GM19397 (cell line): ENCODE measurements around the gene ZZZ3.
"Not testable (repeated sequence)": the region's sequence is repeated elsewhere in the genome, so short reads cannot be mapped to it uniquely, and the experiment has no call there.

Experiments
- ATAC-seq: cut with Tn5 transposase; IDR thresholded peaks from one replicate; pipeline ENCODE4 v1.9.1; 2021; ENCODE audit warnings: mild to moderate bottlenecking, moderate library complexity; ENCODE audit not compliant: unreplicated experiment

ZZZ3 gene

GRCh38 chr1:77671836-77672235 is 10.6 kb downstream of the ZZZ3 start:
- ATAC-seq: no peak

- no peak for ATAC-seq
Observed at GRCh38 chr1:77670330-77670729, 12.1 kb downstream of the ZZZ3 start.

GRCh38 chr1:77668924-77669449 is 13.5 kb downstream of the ZZZ3 start:
- ATAC-seq: no peak

GRCh38 chr1:77664939-77665516 is 17.4 kb downstream of the ZZZ3 start:
- ATAC-seq: no peak

- ATAC-seq: no peak
Observed at GRCh38 chr1:77661696-77662095, 20.8 kb downstream of the ZZZ3 start.

DNA sequence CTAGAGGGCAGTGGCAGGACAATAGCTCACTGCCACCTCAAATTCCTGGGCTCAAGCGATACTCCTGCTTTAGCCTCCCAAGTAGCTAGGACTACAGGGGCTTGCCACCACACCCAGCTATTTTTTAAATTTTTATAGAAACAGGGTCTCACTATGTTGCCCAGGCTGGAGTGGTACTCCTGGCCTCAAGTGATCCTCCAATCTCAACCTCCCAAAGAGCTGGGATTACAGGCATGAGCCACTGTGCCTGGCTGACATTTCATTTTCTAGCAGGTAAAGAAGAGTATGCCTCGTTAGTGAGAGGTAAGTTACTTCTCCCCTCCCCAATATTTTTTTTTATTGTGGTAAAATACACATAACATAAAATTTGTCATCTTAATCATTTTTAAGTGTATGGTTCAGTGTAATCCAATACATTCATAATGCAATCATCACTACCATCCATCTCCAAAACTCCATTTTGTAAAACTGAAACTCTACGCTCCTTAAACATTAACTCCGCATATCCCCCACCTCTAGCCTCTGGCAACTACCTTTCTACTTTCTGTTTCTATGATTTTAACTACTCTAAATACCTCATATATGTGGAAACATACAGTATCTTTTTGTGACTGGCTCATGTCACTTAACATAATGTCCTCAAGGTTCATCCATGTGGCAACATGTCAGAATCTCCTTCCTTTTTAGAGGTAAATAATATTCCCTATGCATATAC is 22.4 kb downstream of the ZZZ3 start:
- ATAC-seq: no peak

DNA sequence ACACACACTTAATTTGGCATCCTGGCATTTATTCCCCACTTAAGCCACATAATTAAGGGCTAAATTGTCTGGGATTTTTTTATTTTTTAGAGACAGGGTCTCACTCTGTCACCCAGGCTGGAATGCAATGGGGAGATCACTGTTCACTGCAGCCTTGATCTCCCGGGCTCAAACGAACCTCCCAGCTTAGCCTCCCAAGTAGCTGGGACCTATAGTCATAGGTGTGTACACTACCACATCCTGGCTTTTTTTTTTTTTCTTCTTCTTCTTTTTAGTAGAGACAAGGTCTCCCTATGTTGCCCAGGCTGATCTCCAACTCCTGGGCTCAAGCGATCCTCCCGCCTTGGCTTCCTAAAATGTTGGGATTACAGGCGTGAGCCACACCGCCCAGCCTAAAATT is 24.2 kb downstream of the ZZZ3 start:
- no peak for ATAC-seq

DNA sequence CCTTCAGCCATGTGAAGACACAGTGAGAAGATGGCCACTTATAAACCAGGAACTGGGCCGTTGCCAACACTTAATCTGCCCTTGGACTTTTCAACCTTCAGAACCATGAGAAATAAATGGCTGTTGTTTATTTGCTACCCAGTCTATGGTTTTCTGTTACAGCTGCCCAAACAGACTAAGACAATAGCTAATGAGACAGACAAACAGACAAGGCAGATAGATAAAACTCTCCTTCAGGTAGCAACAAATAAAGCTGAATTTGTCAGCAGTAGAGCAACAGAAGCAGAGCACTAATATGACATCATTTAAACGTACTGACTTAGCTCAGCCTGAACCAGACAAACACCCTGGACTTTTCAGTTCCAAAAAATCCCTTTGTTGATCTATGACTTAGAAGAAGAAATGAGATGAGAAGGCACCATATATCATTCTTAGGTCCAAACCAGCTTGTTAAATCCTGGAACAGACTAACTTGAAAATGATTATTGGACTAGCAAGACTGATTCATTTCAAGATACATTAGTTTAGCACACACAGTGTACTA is 27.0 kb downstream of the ZZZ3 start:
- ATAC-seq: no peak

DNA sequence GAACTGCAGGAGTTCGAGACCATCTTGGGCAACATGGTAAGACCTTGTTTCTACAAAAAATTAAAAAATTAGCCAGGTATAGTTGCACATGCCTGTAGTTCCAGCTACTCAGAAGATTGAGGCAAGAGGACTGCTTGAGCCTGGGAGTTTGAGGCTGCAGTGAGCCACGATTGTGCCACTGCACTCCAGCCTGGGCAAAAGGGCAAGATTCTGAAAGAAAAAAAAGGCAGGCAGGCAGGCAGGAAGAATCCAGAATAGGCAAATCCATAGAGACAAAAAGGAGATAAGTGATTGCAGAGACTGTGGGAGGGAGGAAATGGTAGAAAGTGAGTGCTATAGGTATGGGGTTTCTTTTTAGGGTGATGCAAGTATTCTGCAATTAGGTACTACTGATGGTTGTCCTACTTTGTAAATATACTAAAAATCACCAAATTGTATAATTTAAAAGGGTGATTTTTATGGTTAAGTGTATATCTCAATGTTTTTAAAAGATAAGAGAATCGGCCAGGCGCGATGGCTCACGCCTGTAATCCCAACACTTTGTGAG is 29.4 kb downstream of the ZZZ3 start:
- no peak for ATAC-seq

GRCh38 chr1:77652268-77652667 is 30.2 kb downstream of the ZZZ3 start:
- no peak for ATAC-seq

GRCh38 chr1:77649127-77649526 is 33.3 kb downstream of the ZZZ3 start:
- ATAC-seq: no peak

- not testable (repeated sequence) for ATAC-seq
Observed at GRCh38 chr1:77646224-77646623, 36.2 kb downstream of the ZZZ3 start.

DNA sequence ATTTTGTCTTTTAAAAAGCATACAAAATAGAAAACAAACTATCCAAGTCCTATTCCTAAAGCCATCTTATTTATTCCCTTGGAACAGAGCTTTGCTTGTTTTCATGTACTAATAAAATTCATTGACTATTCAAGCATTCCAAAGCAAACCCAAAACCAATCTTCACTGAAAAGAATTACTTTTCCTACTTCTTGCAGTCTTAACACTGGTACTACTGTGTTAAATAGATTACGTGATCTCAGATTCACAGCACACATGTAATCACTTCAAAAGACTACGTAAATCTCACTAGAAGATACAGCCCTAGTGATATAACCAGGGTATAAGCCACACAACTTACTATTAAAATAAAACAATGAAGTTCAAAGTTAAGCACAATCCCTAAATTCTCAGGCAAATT is 39.0 kb downstream of the ZZZ3 start:
- no peak for ATAC-seq

GRCh38 chr1:77642941-77643340 is 39.5 kb downstream of the ZZZ3 start:
- ATAC-seq: no peak

DNA sequence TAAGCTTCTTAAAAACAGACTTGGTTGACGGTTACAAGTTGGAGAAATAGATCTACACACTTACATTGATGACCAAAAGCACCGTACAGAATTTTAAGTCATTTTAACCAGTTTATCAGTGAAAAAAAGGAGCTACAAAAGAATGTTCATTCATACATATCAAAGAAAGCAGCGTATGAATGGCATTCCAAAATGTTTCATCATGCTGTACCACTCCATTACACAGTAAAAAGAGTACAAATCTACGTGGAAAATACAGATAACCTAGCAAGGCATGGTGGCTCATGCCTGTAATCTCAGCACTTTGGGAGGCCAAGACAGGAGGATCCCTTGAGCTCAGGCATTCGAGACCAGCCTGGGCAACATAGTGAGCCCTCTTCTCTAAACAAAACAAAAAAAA is 40.3 kb downstream of the ZZZ3 start:
- ATAC-seq: no peak

GRCh38 chr1:77639557-77640069 is 42.8 kb downstream of the ZZZ3 start:
- no peak for ATAC-seq

DNA sequence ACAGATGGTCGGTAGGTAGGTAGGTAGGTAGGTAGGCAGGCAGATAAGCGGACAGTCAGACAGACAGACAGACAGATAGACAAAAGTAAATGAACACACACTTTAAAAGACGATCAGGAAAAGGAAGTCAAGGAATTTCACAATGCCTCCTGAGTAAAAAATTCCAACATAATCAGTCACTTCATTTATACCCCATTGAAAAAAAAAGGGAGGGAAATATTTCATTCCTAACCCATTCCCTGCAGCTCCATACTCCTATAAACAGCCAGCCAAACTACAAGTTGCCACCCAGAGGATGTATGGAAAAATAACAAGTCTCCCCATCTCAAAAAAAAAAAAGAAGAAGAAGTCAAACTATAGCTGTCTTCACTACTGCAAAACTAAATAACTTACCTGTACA is 43.4 kb downstream of the ZZZ3 start:
- no peak for ATAC-seq

DNA sequence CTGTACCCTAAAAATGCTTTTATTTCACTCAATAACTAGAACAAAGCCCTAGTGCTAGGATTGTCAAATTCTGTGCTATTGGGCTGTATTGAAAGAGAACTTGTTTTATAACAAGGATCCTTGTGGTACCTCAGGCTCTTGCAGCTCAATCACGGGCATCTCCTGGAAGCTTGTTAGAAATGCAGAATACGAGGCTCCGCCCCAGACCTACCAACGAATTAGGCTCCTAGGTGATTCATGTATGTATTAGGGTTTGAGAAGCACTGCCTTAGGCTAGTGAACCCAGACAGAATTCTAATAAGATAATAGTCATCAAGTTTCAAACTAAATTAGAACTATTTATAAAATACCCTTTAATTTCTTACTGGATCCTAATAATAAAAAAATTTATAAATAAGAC is 45.6 kb downstream of the ZZZ3 start:
- ATAC-seq: no peak
